KMS-11 (cell line): Measurements from ENCODE around the gene SSNA1.

Experiments
- H2AFZ ChIP-seq: fragments of 200-600 bp; sonication (generic); 2 replicates; pipeline ENCODE4 v1.6.1; 2016; ENCODE audit warnings: antibody characterized with exemption, mixed run types, low read depth
- H3K27ac ChIP-seq: fragments of 200-600 bp; sonication (generic); 2 replicates; pipeline ENCODE4 v1.6.1; 2016; ENCODE audit warnings: mild to moderate bottlenecking, mixed run types
- H3K27me3 ChIP-seq: fragments of 200-600 bp; sonication (generic); 2 replicates; pipeline ENCODE4 v1.6.1; 2017; ENCODE audit warnings: mild to moderate bottlenecking, low read depth, mixed run types, moderate library complexity; ENCODE audit not compliant: insufficient read depth
- H3K36me3 ChIP-seq: fragments of 200-600 bp; sonication (generic); 2 replicates; pipeline ENCODE4 v1.6.1; 2017; ENCODE audit warnings: mild to moderate bottlenecking, mixed run types; ENCODE audit not compliant: insufficient read depth
- H3K4me1 ChIP-seq: fragments of 200-600 bp; sonication (generic); 2 replicates; pipeline ENCODE4 v1.6.1; 2016; ENCODE audit warnings: mild to moderate bottlenecking, low read depth, mixed run types; ENCODE audit not compliant: poor library complexity, severe bottlenecking
- H3K4me2 ChIP-seq: fragments of 200-600 bp; sonication (generic); 2 replicates; pipeline ENCODE4 v1.7.0; 2016; ENCODE audit warnings: mild to moderate bottlenecking, mixed run types
- H3K4me3 ChIP-seq: fragments of 200-600 bp; sonication (generic); IDR thresholded peaks from 2 replicates; pipeline ENCODE4 v1.6.1; 2017; ENCODE audit warnings: low read depth, low read length, mixed read lengths; ENCODE audit not compliant: insufficient read depth
- H3K79me2 ChIP-seq: fragments of 200-600 bp; sonication (generic); 2 replicates; pipeline ENCODE4 v1.6.1; 2016; ENCODE audit warnings: low read depth, mixed run types; ENCODE audit not compliant: insufficient read depth
- H3K9ac ChIP-seq: fragments of 200-600 bp; sonication (generic); 2 replicates; pipeline ENCODE4 v1.6.1; 2016; ENCODE audit warnings: mild to moderate bottlenecking, mixed run types
- H4K20me1 ChIP-seq: fragments of 200-600 bp; sonication (generic); 2 replicates; pipeline ENCODE4 v1.6.1; 2016; ENCODE audit warnings: mild to moderate bottlenecking, mixed run types; ENCODE audit not compliant: insufficient read depth
- CTCF ChIP-seq: fragments of 200-600 bp; sonication (generic); conservative IDR thresholded peaks from 2 replicates; pipeline ENCODE4 v1.6.1; 2017; ENCODE audit warnings: low read depth, mild to moderate bottlenecking, antibody characterized with exemption, low read length, moderate library complexity, mixed read lengths

The SSNA1 gene

GRCh38 chr9:137220317-137221094 lies 32.0 kb downstream of the SSNA1 start:
- no peak for TF ChIP-seq CTCF
- Histone ChIP-seq H3K4me3 (no peak overlapping the region), H3K4me2 (no peak overlapping the region), H3K36me3 (no peaks in the 10 kb centered on the region), H3K4me1 (peaks cover 10% of the 10 kb centered on the region), H2AFZ (no peak overlapping the region), H4K20me1 (no peaks in the 10 kb centered on the region), H3K9ac (no peak overlapping the region), H3K27ac (no peak overlapping the region), H3K79me2 (no peaks in the 10 kb centered on the region), H3K27me3 (no peaks in the 10 kb centered on the region)

GRCh38 chr9:137221095-137221505 lies 32.6 kb downstream of the SSNA1 start:
- Histone ChIP-seq H3K4me3 (no peak overlapping the region), H3K4me1 (peaks cover 10% of the 10 kb centered on the region), H3K4me2 (no peak overlapping the region), H3K79me2 (no peaks in the 10 kb centered on the region), H3K9ac (no peak overlapping the region), H3K27ac (no peak overlapping the region), H2AFZ (no peak overlapping the region), H3K36me3 (no peaks in the 10 kb centered on the region), H4K20me1 (no peaks in the 10 kb centered on the region), H3K27me3 (no peaks in the 10 kb centered on the region; the same call in 1 of the 2 replicates)
- TF ChIP-seq CTCF: no peak

- Histone ChIP-seq H3K4me1 (peaks cover 10% of the 10 kb centered on the region), H3K4me2 (no peak overlapping the region), H3K36me3 (no peaks in the 10 kb centered on the region), H4K20me1 (no peaks in the 10 kb centered on the region), H2AFZ (no peak overlapping the region), H3K4me3 (no peak overlapping the region), H3K9ac (no peak overlapping the region), H3K27ac (no peak overlapping the region), H3K79me2 (no peaks in the 10 kb centered on the region), H3K27me3 (peaks cover 3% of the 10 kb centered on the region; the same call in 1 of the 2 replicates)
- TF ChIP-seq CTCF: no peak
Observed at GRCh38 chr9:137221506-137222111, 33.1 kb downstream of the SSNA1 start.

GRCh38 chr9:137222190-137223077 lies 34.0 kb downstream of the SSNA1 start, which contains the start of gene RNF208:
Gene RNF208, minus strand, starts transcription at chr9:137222240. Its CDS starts 1,028 bp downstream, at chr9:137221212.
- Histone ChIP-seq H3K4me2 (peak within 1 kb of the TSS; percentile 88), H4K20me1 (no peaks in the 10 kb centered on the region), H3K36me3 (no peaks in the 10 kb centered on the region), H3K79me2 (no peaks in the 10 kb centered on the region), H3K4me1 (peaks cover 10% of the 10 kb centered on the region), H3K27ac (no peak within 1 kb of the TSS), H3K27me3 (peaks cover 3% of the 10 kb centered on the region; the same call in 1 of the 2 replicates), H2AFZ (peak within 1 kb of the TSS; percentile 69; the same call in 1 of the 2 replicates), H3K9ac (no peak within 1 kb of the TSS), H3K4me3 (no peak within 1 kb of the TSS)
- TF ChIP-seq CTCF: no peak
